ENCODE data around the gene SLC34A1.
"Not testable (repeated sequence)": the region's sequence is repeated elsewhere in the genome, so short reads cannot be mapped to it uniquely, and the experiment has no call there.

SLC34A1 gene

GRCh38 chr5:177384134-177384533, at the start of gene SLC34A1:
Gene SLC34A1 (plus strand): TSS chr5:177384434. CDS start chr5:177385742, 1,308 bp downstream.
- no peak for DNase-seq

DNA sequence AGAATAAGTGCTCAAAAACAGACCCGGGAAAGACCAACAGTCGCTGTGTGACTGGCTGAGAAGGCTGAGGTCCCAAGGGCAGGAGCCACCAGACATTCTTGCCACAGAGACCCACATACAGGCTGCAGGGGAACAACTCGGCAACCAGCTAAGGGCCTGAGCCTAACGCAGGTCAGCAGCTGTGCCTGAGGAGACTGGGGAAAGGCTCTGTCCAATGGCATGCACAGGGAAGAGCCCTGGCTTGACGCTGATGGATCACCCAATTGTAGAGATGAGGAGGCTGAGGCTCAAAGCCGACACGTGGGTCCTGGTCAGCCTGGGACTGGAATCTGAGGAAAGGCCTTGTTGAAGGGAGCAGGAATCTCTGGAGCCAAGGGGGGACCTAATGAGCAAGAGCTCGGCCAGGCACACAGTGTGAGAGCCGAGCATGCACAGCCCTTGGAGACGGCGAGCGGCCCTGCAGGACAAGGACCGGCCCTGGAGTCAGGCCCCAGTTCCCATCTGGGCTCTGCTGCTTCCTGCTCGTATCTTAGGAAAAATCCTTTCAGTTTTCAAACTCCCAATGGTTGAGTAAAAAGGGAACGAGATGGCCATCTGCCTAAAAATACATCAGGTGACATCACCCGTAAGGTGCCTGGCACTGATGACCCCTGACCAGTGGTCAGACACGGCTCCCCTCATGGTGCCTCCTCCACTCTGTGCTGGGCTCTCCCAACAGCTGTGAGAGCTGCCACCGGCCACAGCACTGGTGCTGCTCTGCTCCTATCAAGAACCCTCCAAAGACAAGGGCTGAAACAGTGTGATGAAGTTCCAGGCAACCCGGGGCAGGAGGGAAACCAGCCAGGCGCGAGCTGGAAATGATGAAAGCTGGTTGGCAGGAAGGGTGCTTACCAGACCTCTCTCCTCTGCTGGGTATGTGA, 49.2 kb upstream of the SLC34A1 start:
- DNase-seq, result no peak

- DNase-seq, result no peak
Observed at GRCh38 chr5:177335701-177336065, 48.6 kb upstream of the SLC34A1 start.

DNA sequence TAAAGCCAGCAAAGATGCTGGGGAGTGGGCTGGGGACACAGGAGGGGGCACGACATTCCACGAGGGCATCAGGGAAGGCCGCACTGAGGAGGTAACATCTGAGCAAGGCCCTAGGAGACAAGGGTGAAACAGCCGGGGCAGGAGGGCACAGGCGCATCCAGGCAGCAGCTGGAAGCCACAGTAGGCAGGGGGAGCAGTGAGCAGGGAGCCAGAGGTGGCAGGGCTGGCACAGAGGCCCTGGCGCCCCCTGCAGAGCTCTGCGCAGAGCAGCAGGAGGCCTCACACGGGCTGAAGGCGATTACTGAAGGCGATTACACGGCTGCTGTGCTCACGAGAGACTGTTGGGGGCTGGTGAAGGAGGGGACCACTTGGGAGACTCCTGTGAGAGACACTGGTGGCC, 48.1 kb upstream of the SLC34A1 start:
- peak; percentile 47 for DNase-seq

DNA sequence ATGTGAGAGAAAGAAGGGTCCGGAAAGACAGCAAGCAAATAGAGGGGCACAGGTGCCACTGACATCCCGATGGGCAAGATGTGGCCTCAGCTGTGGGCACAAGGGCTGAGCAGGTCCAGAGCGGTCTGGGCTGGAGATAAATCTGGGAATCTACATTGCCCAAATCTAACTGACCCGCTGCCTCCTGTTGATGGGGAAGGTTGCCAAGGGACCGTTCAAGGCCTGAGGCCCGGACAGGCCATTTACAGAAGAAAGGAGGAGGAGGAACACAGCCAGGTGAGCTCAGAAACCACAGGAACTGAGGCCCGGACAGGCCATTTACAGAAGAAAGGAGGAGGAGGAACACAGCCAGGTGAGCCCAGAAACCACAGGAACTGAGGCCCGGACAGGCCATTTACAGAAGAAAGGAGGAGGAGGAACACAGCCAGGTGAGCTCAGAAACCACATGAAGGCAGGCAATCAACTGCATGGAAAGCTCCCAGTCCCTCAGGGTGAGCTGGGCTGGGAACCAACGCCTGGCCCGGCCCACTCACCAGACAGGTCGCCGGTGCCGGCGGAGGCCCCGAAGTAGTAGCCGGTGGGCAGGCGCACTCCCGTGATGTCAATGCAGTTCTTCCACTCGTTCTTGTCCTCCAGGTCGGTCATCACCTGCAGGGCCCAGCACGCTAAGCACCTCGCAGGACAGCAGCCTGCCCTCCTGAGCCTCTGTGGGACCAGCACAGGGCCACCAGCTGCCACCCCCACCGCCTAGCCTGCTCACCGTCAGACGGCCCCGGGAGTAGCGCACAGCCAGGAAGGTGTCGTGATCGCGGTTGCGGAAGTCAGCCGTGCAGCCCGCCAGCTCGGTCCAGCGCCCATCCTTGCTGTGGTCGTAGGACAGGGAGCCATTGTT, 47.4 kb upstream of the SLC34A1 start:
- DNase-seq, result no peak

- no peak for DNase-seq
Observed at GRCh38 chr5:177338251-177339106, 45.8 kb upstream of the SLC34A1 start.

DNA sequence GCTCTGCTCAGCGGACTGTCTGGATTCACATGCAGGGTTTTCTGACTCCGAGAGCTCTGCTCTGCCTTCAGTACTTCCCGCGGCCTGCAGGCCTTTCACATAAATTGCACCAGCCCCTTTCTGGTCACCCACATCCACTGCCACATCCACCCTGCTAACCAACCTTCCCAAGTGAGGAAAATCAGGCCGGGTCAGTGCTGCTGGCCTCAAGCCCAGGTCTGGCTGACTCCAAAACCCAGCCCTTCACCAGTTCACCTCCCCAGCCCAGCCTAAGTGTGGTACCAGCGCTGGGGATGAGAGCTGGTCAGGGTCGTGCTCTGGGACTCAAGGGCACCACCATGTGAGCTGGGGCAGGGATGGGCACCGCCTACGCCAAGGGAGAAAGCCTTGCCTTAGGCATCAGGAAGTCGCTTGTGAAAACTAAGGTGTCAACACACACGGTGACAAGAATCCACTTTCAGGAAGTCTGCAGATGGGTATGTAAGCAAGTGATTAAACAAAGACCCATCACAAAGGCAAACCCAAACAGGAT, 45.1 kb upstream of the SLC34A1 start:
- no peak for DNase-seq

GRCh38 chr5:177343000-177343399, 41.2 kb upstream of the SLC34A1 start:
- DNase-seq, result not testable (repeated sequence)

DNA sequence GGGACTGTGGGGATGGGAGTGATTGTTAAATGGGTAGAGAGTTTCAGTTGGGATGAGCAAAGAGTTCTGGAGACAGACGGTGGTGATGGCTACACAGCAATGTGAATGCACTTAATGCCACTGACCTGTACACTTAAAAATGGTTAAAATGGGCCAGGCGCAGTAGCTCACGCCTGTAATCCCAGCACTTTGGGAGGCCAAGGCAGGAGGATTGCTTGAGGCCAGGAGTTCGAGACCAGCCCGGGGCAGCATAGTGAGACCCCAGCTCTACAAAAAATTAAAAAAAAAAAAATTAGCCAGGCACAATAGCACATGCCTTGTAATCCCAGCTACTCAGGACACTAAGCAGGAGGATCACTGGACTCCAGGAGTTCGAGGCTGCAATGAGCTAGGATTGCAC, 40.5 kb upstream of the SLC34A1 start:
- no peak for DNase-seq

GRCh38 chr5:177344891-177345290, 39.3 kb upstream of the SLC34A1 start:
- no peak for DNase-seq

DNA sequence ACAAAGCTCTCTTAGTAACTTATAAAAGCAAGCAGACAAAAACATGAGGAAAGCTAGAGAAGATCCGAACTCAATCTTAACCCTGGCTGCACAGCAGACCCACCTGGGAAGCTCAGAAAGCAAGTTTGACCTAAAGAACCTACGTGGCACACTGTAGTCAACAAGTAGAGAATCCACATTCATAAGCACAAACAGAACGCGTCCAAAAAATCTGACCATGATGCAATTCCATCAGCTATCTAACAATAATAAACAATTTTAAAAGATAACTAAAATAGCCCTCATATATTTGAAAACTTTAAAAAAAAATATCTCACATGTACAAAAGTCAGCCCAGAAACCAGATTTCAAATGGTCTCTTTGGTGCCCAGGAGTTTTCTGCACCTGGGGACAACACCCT, 37.4 kb upstream of the SLC34A1 start:
- no peak for DNase-seq

DNA sequence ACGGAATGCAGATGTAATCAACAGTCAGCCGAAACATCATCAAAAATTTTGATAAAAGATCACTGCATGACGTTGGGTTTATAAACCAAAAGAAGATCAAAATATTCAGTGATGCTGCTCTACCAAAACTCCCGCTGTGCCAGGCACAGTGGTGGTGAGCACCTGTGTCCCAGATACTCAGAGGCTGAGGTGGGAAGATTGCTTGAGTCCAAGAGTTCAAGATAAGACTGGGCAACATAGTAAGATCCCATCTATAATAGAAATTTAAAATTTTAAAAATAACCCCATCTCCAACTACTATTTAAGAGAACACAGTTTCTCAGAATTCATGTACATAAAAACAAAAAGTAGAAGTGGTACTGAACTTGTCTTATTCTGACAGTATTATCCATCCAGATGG, 36.5 kb upstream of the SLC34A1 start:
- no peak for DNase-seq

DNA sequence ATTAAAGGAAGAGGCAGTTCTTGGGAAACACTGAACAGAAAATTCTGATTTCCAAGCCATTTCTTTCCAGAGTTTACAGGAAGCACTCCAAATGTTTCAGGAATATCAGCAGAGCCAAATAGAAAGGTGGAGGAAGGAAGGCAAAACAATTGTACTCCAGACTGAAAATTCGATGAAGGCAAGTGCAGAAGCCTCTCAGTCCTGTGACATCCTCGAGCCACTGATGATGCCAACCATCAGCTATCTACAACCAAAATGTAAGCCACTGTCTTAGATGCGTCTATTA, 34.9 kb upstream of the SLC34A1 start:
- no peak for DNase-seq

DNA sequence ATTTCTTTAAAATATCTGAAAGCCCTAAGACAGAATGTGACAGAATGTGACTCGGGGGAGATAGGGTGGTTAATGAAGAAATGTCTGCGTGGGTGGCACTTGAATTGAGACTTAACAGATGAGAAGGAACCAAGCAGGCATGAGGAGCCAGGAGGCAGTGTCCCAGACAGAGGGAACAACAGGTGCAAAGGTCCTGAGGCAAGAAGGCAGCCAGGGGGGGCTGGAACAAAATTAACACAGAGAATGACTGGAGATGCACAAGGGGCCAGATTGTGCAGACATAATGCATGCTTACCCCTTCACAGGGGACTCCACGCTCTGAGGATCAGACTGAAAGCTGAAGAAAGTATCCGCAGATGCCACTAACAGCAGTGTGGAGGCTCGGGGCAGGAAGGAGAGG, 34.5 kb upstream of the SLC34A1 start:
- no peak for DNase-seq

GRCh38 chr5:177350776-177351391, 33.4 kb upstream of the SLC34A1 start:
- DNase-seq, result no peak

- DNase-seq, result peak; percentile 94
Observed at GRCh38 chr5:177351392-177352329, 32.6 kb upstream of the SLC34A1 start, which contains the start of gene LMAN2. Gene LMAN2 (minus strand): TSS chr5:177351668. CDS start chr5:177351647, 21 bp downstream.

DNA sequence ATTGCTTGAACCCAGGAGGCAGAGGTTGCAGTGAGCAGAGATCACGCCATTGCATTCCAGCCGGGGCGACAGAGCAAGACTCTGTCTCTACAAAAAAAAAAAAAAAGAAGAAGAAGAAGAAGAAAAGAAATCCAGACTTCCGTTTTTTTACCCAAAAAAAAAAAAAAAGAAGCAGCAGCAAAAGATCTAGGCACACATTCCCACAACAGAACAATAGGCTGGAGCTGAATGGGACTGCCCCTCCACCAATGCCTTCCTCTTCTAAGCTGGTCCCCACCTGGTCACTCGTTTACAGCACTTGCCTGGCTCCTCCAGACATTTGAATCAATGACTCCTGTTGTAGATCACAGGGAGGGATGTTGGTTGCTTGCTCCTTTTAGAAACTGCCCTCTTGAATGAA, 31.1 kb upstream of the SLC34A1 start:
- no peak for DNase-seq

GRCh38 chr5:177354256-177354655, 30.0 kb upstream of the SLC34A1 start:
- DNase-seq, result no peak

DNA sequence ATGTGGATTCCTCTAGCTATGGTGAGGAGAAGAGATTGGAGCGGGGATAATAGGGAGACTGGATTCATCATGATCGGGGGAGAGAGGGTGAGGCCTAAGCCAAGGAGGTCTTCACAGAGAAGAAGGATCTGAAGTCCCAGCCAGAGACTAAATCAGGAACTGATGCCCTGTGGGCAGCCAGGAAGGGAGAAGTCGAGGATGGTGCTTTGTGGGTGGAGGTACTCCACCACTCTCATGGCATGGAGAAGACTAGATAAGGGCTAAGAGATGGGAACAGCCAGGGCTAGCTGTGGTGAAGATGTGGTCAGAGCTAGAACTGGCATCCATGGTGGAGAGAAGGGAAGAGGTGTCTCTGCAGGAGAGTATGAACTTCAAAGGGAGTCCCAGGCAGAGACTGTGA, 29.5 kb upstream of the SLC34A1 start:
- DNase-seq, result no peak

- no peak for DNase-seq
Observed at GRCh38 chr5:177355162-177355867, 28.9 kb upstream of the SLC34A1 start.

- no peak for DNase-seq
Observed at GRCh38 chr5:177355868-177356168, 28.4 kb upstream of the SLC34A1 start.
